ENCODE measurements around the gene DRP2.
"Not testable (repeated sequence)": the region's sequence is repeated elsewhere in the genome, so short reads cannot be mapped to it uniquely, and the experiment has no call there.

The DRP2 gene

GRCh38 chrX:101232316-101232715 is 12.7 kb downstream of the DRP2 start:
- no peak for DNase-seq (ENCODE audit: low read depth)

- DNase-seq (ENCODE audit: low read depth), result no peak
Observed at GRCh38 chrX:101237041-101237440, 17.5 kb downstream of the DRP2 start.

GRCh38 chrX:101241531-101241930 is 21.9 kb downstream of the DRP2 start:
- DNase-seq (ENCODE audit: low read depth), result no peak

- DNase-seq (ENCODE audit: low read depth), result no peak
Observed at GRCh38 chrX:101252634-101253033, 33.0 kb downstream of the DRP2 start.

- no peak for DNase-seq (ENCODE audit: low read depth)
Observed at GRCh38 chrX:101257448-101258258, 38.1 kb downstream of the DRP2 start.

GRCh38 chrX:101258259-101258581 is 38.6 kb downstream of the DRP2 start:
- DNase-seq (ENCODE audit: low read depth), result no peak

- no peak for DNase-seq (ENCODE audit: low read depth)
Observed at GRCh38 chrX:101260435-101260834, 40.8 kb downstream of the DRP2 start.

GRCh38 chrX:101262590-101262989 is 43.0 kb downstream of the DRP2 start:
- DNase-seq (ENCODE audit: low read depth), result no peak

- DNase-seq (ENCODE audit: low read depth), result no peak
Observed at GRCh38 chrX:101263766-101264165, 44.2 kb downstream of the DRP2 start.

- no peak for DNase-seq (ENCODE audit: low read depth)
Observed at GRCh38 chrX:101265869-101266428, 46.4 kb downstream of the DRP2 start.

GRCh38 chrX:101274198-101274597 is 54.6 kb downstream of the DRP2 start:
- no peak for DNase-seq (ENCODE audit: low read depth)

- no peak for DNase-seq (ENCODE audit: low read depth)
Observed at GRCh38 chrX:101276238-101276637, 56.7 kb downstream of the DRP2 start.

- DNase-seq (ENCODE audit: low read depth), result no peak
Observed at GRCh38 chrX:101287402-101287801, 67.8 kb downstream of the DRP2 start.

GRCh38 chrX:101290957-101291603 is 71.5 kb downstream of the DRP2 start, which contains the start of gene TAF7L:
Gene TAF7L, minus strand, starts transcription at chrX:101291334. Its CDS starts 3,791 bp downstream, at chrX:101287543.
- DNase-seq (ENCODE audit: low read depth), result no peak

- DNase-seq (ENCODE audit: low read depth), result not testable (repeated sequence)
Observed at GRCh38 chrX:101295603-101296002, 76.0 kb downstream of the DRP2 start.

GRCh38 chrX:101303790-101304189 is 84.2 kb downstream of the DRP2 start:
- no peak for DNase-seq (ENCODE audit: low read depth)

Measured in stimulated activated CD8-positive, alpha-beta memory T cell treated with anti-CD3 and anti-CD28 coated beads, Interleukin-15, amount 100 ng/mL, for 1 hour (primary cell).